SK-N-SH (cell line): ENCODE measurements around the gene FADS3.

Experiments used
- CHD2 ChIP-seq: fragments of 150-350 bp; IDR thresholded peaks from 2 replicates; pipeline ENCODE4 v1.6.1; 2018; ENCODE audit warnings: low read length; ENCODE audit not compliant: partially characterized antibody
- CTCF ChIP-seq: fragments of 200-600 bp; sonication (generic); IDR thresholded peaks from 2 replicates; pipeline ENCODE4 v1.6.1; 2017; ENCODE audit warnings: antibody characterized with exemption, mild to moderate bottlenecking, moderate library complexity
- EZH2phosphoT487 ChIP-seq: fragments of 200-600 bp; sonication (generic); IDR thresholded peaks from 2 replicates; pipeline ENCODE4 v1.6.1; 2017; ENCODE audit warnings: low read depth, mixed run types, mild to moderate bottlenecking, antibody characterized with exemption, moderate library complexity, borderline replicate concordance
- FOXJ3 ChIP-seq: sonication (generic); formaldehyde crosslinking; IDR thresholded peaks from 2 replicates; pipeline ENCODE4 v1.5.1; 2020; ENCODE audit warnings: mild to moderate bottlenecking, missing genetic modification reagents
- FOXM1 ChIP-seq: IDR thresholded peaks from 2 replicates; pipeline ENCODE4 v1.4.0; 2012; ENCODE audit warnings: low read depth, mild to moderate bottlenecking
- GABPA ChIP-seq: IDR thresholded peaks from 2 replicates; pipeline ENCODE4 v1.4.0; 2012; ENCODE audit warnings: low read depth, mild to moderate bottlenecking
- GATA2 ChIP-seq: sonication (generic); formaldehyde crosslinking; IDR thresholded peaks from 2 replicates; pipeline ENCODE4 v1.5.0; 2020; ENCODE audit warnings: mild to moderate bottlenecking, missing genetic modification reagents
- MAX ChIP-seq: IDR thresholded peaks from 2 replicates; pipeline ENCODE4 v1.4.0; 2012; ENCODE audit warnings: low read depth
- RAD21 ChIP-seq: IDR thresholded peaks from 2 replicates; pipeline ENCODE4 v1.6.1; 2012; ENCODE audit warnings: mild to moderate bottlenecking, low read length
- SIN3A ChIP-seq: IDR thresholded peaks from 2 replicates; pipeline ENCODE4 v1.6.1; 2012; ENCODE audit warnings: low read depth, mild to moderate bottlenecking, low read length, moderate library complexity, borderline replicate concordance

GRCh38 chr11:61899146-61899841 lies 7.9 kb upstream of the FADS3 start:
- TF ChIP-seq FOXM1 (no peak), MAX (no peak), CTCF (peak; percentile 98), GABPA (no peak), FOXJ3 (CRISPR knock-in tag) (no peak), SIN3A (no peak), RAD21 (peak; percentile 89), GATA2 (CRISPR knock-in tag) (no peak), EZH2phosphoT487 (no peak), CHD2 (no peak)
